Osteocyte (in vitro differentiated cells): ENCODE results near the gene TTLL10. TPM values are rescaled to one million over a fixed set of nuclear protein-coding genes. Genes with fewer than 3 reads are reported as not detected.

ENCODE experiments used
- DNase-seq: peaks from one replicate; pipeline ENCODE4 v3.0.0; 2021; ENCODE audit warnings: mixed read lengths; ENCODE audit not compliant: unreplicated experiment; ENCODE audit errors: extremely low spot score
- H3K27ac Mint-ChIP-seq: one replicate; pipeline ENCODE4 v1.8.0; 2021; ENCODE audit warnings: mild to moderate bottlenecking, mixed read lengths; ENCODE audit not compliant: unreplicated experiment
- H3K27me3 Mint-ChIP-seq: one replicate; pipeline ENCODE4 v1.8.0; 2021; ENCODE audit warnings: mixed read lengths; ENCODE audit not compliant: unreplicated experiment
- H3K36me3 Mint-ChIP-seq: one replicate; pipeline ENCODE4 v1.8.0; 2021; ENCODE audit warnings: mixed read lengths; ENCODE audit not compliant: unreplicated experiment
- H3K4me1 Mint-ChIP-seq: one replicate; pipeline ENCODE4 v1.8.0; 2021; ENCODE audit warnings: mixed read lengths; ENCODE audit not compliant: unreplicated experiment
- H3K4me3 Mint-ChIP-seq: one replicate; pipeline ENCODE4 v1.8.0; 2021; ENCODE audit warnings: mild to moderate bottlenecking, moderate library complexity, mixed read lengths; ENCODE audit not compliant: unreplicated experiment
- H3K9me3 Mint-ChIP-seq: one replicate; pipeline ENCODE4 v1.8.0; 2021; ENCODE audit warnings: mixed read lengths; ENCODE audit not compliant: unreplicated experiment
- total RNA-seq: library from RNA; stranded (reverse); gene quantifications from 2 replicates; pipeline ENCODE4 v1.2.1, GENCODE V29; 2021
- TF ChIP-seq, protein P1 (sequence below): fragments of 200-600 bp; sonication (generic); IDR thresholded peaks from 2 replicates; pipeline ENCODE4 v1.5.0; 2021; ENCODE audit warnings: antibody characterized with exemption, mild to moderate bottlenecking, moderate library complexity

The TTLL10 gene
- total RNA-seq, 1 donor from 2014 or later: not detected

DNA sequence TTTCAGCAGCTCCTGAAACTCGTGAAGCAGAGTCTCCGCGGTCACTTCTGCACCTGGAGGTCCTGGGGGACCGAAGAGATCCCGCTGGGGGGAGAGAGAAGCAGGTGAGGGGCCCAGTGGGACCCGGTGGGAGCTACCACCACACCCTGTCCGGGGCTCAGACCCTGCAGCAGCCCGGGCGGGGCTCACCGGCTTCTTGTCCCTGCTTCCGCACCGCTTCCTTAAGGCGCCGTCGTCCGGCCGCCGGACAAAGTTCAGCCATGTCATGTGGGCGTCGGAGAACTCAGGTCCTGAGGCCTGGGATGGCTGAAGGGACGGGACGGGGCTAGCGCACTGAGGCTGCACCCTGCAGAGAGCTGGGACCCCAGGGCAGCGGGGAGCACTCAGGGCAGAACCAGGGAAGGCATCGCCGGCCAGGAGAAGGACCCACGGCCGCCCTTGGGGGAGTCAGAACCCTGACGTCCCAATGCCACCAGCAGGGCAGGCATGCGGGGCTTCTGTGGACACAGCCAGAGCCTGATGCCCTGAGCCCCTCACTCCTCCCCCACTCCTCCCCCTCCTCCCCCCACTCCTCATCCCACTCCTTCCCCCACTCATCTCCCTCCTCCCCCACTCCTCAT lies 70.6 kb downstream of the TTLL10 start:
- Mint-ChIP-seq H3K27me3 (no peaks in the 10 kb centered on the region), H3K4me1 (peaks cover 8% of the 10 kb centered on the region), H3K36me3 (no peaks in the 10 kb centered on the region), H3K27ac (no peak overlapping the region), H3K4me3 (no peak overlapping the region), H3K9me3 (no peaks in the 10 kb centered on the region)
- TF ChIP-seq, protein P1, sequence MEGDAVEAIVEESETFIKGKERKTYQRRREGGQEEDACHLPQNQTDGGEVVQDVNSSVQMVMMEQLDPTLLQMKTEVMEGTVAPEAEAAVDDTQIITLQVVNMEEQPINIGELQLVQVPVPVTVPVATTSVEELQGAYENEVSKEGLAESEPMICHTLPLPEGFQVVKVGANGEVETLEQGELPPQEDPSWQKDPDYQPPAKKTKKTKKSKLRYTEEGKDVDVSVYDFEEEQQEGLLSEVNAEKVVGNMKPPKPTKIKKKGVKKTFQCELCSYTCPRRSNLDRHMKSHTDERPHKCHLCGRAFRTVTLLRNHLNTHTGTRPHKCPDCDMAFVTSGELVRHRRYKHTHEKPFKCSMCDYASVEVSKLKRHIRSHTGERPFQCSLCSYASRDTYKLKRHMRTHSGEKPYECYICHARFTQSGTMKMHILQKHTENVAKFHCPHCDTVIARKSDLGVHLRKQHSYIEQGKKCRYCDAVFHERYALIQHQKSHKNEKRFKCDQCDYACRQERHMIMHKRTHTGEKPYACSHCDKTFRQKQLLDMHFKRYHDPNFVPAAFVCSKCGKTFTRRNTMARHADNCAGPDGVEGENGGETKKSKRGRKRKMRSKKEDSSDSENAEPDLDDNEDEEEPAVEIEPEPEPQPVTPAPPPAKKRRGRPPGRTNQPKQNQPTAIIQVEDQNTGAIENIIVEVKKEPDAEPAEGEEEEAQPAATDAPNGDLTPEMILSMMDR: no peak
- no peak for DNase-seq

DNA sequence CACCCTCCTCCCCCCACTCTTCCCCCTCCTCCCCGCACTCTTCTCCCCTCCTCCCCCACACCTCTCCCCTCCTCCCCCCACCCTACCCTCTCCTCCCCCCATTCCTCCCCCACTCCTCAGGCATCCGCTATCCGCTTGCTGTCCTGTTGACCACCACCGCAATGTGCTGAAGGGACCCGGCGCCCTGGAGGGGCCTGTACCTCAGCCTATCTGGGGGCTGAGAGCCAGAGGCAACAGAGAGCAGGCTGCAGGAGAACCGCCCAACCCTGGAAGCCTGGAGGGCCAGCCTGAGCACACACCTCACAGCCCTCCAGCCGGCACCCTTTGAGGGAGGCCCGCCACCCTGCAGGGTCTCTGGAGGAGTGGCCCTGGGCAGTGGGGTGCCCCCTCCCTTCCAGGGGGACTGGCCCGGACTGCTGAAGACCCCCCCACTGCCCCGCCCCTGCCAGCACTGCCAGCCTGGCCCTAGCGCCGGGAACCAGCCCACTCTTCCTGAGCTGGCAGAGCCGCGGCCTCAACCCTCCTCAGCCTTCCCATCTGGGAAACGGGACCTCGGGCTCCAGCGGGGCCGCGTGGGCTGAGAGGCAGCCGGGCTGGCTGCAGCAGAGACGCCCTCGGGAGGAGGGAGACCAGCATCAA lies 71.6 kb downstream of the TTLL10 start:
- no peak overlapping the region for H3K27ac Mint-ChIP-seq
- DNase-seq: no peak
- H3K4me3 Mint-ChIP-seq: no peak overlapping the region
- TF ChIP-seq, protein P1: no peak
- no peaks in the 10 kb centered on the region for H3K36me3 Mint-ChIP-seq
- H3K9me3 Mint-ChIP-seq: no peaks in the 10 kb centered on the region
- peaks cover 1% of the 10 kb centered on the region for H3K4me1 Mint-ChIP-seq
- H3K27me3 Mint-ChIP-seq: no peaks in the 10 kb centered on the region

DNA sequence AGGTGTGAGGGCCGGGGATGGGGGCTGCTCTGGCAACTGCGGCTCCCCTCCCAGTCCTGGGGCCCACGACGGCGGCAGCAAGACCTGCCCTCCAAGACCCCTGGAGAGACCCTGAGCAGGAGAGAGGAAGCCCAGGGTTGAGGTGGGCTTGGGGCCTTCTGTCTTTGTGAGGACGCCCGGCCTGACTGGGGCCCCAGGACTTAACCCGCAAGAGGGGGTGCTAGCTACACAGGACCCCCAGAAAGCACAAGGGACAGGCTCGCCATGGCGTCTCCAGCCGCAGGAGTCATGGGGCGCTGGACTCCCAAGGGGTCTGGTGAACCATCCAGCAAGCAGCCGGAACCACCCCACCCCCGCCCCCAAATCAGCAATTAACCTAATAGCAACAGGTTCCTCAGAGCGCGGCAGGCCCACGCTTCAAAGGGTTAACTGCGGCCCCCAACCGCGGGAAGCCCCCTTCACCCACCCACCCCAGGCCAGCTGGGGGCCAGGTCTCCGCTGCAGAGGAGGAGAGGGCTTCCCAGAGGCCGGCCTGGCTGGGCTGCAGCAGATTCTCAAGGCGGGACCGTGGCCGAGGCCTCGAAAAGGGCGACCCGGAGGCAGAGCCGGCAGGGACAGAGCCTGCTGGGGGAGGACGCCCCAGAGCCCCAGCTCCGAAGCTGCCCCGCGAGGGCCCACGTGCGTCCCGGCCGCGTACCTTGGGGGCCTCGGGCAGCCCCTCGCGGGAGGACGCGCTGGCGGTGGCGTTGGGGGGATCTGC lies 72.3 kb downstream of the TTLL10 start:
- TF ChIP-seq, protein P1: no peak
- no peaks in the 10 kb centered on the region for H3K27me3 Mint-ChIP-seq
- no peak for DNase-seq
- H3K36me3 Mint-ChIP-seq: no peaks in the 10 kb centered on the region
- H3K4me3 Mint-ChIP-seq: no peak overlapping the region
- H3K27ac Mint-ChIP-seq: no peak overlapping the region
- no peaks in the 10 kb centered on the region for H3K9me3 Mint-ChIP-seq
- peaks cover 1% of the 10 kb centered on the region for H3K4me1 Mint-ChIP-seq

DNA sequence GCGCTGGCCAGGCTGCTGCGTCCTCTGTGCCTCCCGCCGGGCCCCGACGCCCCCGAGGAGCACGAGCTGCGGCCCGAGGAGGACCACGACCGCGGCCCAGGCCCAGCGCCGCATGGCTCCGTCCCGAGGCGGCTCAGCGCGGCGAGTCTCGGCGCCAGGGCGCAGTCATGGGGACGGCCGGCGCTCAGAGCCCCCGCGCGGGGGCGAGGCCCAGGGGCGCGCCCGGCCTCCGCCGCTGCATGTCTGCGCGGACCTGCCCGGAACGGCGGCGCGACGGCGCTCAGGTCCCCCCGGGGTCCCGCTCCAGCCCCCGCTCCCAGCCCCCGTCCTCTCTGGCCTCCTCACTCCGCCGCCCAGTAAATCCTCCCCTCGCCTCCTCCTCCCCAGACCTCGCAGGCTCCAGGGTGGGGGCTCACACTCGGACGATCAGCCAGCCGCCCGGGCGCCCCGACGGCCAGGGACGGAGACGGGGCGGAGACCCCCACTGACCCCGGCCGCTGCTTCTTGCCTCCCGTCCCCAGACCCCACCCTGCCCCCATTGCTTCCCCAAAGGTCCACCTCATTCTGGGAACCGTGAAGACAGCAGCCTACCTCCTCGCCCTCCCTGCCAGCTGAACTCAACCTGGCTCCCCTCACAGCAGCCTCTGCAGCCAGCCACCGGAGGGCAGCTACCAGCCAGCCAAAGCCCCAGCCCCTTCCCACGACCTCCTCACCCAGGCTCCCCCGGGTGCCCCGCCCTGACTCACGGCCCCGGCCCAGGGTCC lies 73.1 kb downstream of the TTLL10 start, which contains the start of gene C1QTNF12:
Gene C1QTNF12, minus strand, starts transcription at position 146 of the 764 bp plus-strand sequence. Its CDS starts 32 bp downstream, at position 114.
- Mint-ChIP-seq H3K27ac (no peak within 1 kb of the TSS), H3K4me1 (peaks cover 1% of the 10 kb centered on the region), H3K4me3 (no peak within 1 kb of the TSS), H3K36me3 (no peaks in the 10 kb centered on the region), H3K27me3 (no peaks in the 10 kb centered on the region), H3K9me3 (no peaks in the 10 kb centered on the region)
- TF ChIP-seq, protein P1: no peak
- DNase-seq: no peak
